GM23248 (cell line): ENCODE measurements around the gene MPG.

Experiments used
- EZH2 ChIP-seq: fragments of 200-600 bp; sonication (generic); IDR thresholded peaks from 2 replicates; pipeline ENCODE4 v1.6.1; 2018; ENCODE audit warnings: antibody characterized with exemption, mild to moderate bottlenecking; ENCODE audit not compliant: insufficient read depth, poor library complexity, severe bottlenecking
- EZH2phosphoT487 ChIP-seq: fragments of 200-600 bp; sonication (generic); IDR thresholded peaks from 2 replicates; pipeline ENCODE4 v1.6.1; 2018; ENCODE audit warnings: antibody characterized with exemption, moderate library complexity, mild to moderate bottlenecking, low read depth; ENCODE audit not compliant: insufficient read depth

DNA sequence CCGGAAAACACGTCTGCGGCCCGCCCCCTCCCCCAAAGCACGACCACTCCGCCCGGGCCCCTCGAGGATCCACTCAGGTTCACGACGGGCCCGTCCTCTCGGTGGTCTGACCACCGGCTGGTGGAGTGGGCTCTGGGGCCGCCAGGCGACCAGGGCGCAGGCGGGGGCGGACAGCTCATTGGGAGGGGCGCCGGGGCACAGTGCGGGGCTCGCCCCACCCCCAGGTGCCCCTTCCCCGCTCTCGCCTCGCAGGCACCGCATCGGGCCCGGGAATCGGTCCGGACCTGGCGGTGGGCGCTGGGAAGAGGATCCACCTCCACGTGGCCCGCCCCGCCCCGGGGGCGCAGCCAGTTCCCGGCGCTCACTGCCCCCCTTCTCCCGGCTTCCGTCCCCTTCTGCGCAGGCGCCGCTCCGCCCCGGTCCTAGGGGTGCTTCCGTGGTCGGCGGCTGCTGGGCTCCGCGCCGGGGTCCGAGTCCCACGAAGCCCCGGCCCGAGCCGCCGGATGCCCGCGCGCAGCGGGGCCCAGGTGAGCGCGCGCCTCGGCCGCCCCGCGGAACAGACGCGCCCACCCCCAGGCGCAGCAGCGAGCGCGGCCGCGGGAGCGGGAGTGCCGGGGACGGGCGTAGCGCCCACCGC, at the start of gene MPG:
- TF ChIP-seq EZH2 (no peak), EZH2phosphoT487 (no peak)
